C4-2B (cell line): ENCODE measurements around the gene METRN.

Experiments used
- H3K27ac ChIP-seq: fragments of 450-650 bp; 2 replicates; pipeline ENCODE4 v1.5.1; 2017
- CTCF ChIP-seq: fragments of 450-650 bp; conservative IDR thresholded peaks from 2 replicates; pipeline ENCODE4 v1.5.1; 2017; ENCODE audit warnings: mild to moderate bottlenecking
- ZFX ChIP-seq: fragments of 450-650 bp; IDR thresholded peaks from 2 replicates; pipeline ENCODE4 v1.6.1; 2017

The METRN gene

GRCh38 chr16:704552-705380 lies 10.2 kb upstream of the METRN start:
- no peak overlapping the region for H3K27ac ChIP-seq
- TF ChIP-seq CTCF (no peak), ZFX (no peak)

GRCh38 chr16:705431-706188 lies 9.3 kb upstream of the METRN start, which contains the start of gene FBXL16:
FBXL16 (minus strand) TSS chr16:705801; CDS start chr16:697405, 8,396 bp downstream.
- no peak for TF ChIP-seq CTCF
- no peak for TF ChIP-seq ZFX
- H3K27ac ChIP-seq = no peak within 1 kb of the TSS

- no peak overlapping the region for H3K27ac ChIP-seq
- no peak for TF ChIP-seq ZFX
- TF ChIP-seq CTCF = no peak
These were observed 8.5 kb upstream of the METRN start for GRCh38 chr16:706189-707061.

GRCh38 chr16:707062-707538 lies 7.8 kb upstream of the METRN start:
- no peak overlapping the region for H3K27ac ChIP-seq
- TF ChIP-seq CTCF (no peak), ZFX (no peak)

GRCh38 chr16:708019-708418 lies 6.9 kb upstream of the METRN start:
- TF ChIP-seq CTCF = no peak
- TF ChIP-seq ZFX = no peak
- no peak overlapping the region for H3K27ac ChIP-seq

- H3K27ac ChIP-seq = no peak overlapping the region
- TF ChIP-seq ZFX (no peak), CTCF (no peak)
These were observed 6.0 kb upstream of the METRN start for GRCh38 chr16:708959-709358.
